SH-SY5Y (cell line): ENCODE data around the gene ZNF670.

ENCODE experiments used
- GATA2 ChIP-seq: IDR thresholded peaks from 2 replicates; pipeline ENCODE4 v1.6.1; 2011; ENCODE audit warnings: mild to moderate bottlenecking, low read depth, low read length
- GATA3 ChIP-seq: IDR thresholded peaks from 2 replicates; pipeline ENCODE4 v1.6.1; 2011; ENCODE audit warnings: low read depth, mild to moderate bottlenecking, low read length, moderate library complexity

The ZNF670 gene

GRCh38 chr1:247084771-247085170 lies 6.2 kb upstream of the ZNF670 start:
- TF ChIP-seq GATA3 (no peak), GATA2 (no peak)

GRCh38 chr1:247079141-247079874 lies 697 bp upstream of the ZNF670 start:
- no peak for TF ChIP-seq GATA3
- TF ChIP-seq GATA2: no peak

DNA sequence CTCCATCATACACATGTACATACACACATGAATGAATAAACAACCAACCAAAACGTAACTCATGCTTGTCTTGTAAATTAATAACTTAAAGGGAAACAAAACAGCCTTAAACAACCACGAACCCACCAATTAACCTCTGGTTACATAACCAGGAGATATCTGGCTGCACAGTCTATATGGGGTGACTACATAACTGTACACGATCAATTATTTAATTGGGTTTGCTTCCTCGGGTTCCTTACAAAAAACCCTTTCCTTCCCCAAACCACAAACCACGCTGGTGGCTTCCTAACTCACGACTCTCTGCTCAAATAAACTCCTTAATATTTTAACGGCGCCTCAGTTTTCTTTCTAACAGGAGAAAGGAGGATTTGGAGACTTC lies 744 bp downstream of the ZNF670 start:
- TF ChIP-seq GATA3: no peak
- TF ChIP-seq GATA2: no peak

GRCh38 chr1:247077213-247077612 lies 1.4 kb downstream of the ZNF670 start:
- no peak for TF ChIP-seq GATA2
- no peak for TF ChIP-seq GATA3

GRCh38 chr1:247070645-247071044 lies 8.0 kb downstream of the ZNF670 start:
- TF ChIP-seq GATA3: no peak
- TF ChIP-seq GATA2: no peak

GRCh38 chr1:247064304-247064703 lies 14.3 kb downstream of the ZNF670 start:
- TF ChIP-seq GATA2 (no peak), GATA3 (no peak)

- TF ChIP-seq GATA3: no peak
- no peak for TF ChIP-seq GATA2
These were observed 17.8 kb downstream of the ZNF670 start for GRCh38 chr1:247060771-247061170.

DNA sequence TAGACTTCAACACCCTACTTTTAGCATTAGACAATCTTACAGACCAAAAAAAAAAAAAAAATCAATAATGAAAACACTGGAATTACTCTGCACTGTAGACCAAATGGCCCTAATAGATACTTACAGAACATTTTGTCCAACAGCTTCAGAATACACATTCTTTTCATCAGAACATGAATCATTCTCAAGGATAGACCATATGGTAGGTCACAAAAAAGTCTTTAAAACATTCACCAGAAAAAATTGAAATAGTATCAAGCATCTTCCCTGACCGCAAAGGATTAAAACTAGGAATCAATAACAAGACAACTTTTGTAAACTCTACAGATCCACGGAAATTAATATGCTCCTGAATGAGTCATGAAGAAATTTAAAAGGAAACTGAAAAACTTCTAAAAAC lies 22.5 kb downstream of the ZNF670 start:
- no peak for TF ChIP-seq GATA2
- no peak for TF ChIP-seq GATA3

GRCh38 chr1:247054992-247055415 lies 23.6 kb downstream of the ZNF670 start:
- TF ChIP-seq GATA2 (no peak), GATA3 (no peak)

GRCh38 chr1:247047702-247048101 lies 30.9 kb downstream of the ZNF670 start:
- no peak for TF ChIP-seq GATA2
- TF ChIP-seq GATA3: no peak

DNA sequence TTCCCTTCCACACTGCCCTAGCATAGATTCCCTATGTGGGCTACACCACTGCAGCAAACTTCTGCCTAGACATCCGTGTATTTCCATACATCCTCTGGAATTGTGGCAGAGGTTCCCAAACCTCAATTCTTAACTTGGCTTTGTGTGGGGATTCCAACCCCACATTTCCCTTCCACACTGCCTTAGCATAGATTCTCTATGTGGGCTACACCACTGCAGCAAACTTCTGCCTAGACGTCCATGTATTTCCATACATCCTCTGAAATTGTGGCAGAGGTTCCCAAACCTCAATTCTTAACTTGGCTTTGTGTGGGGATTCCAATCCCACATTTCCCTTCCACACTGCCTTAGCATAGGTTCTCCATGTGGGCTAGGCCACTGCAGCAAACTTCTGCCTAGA lies 31.4 kb downstream of the ZNF670 start:
- TF ChIP-seq GATA2: no peak
- TF ChIP-seq GATA3: no peak

- TF ChIP-seq GATA3: no peak
- TF ChIP-seq GATA2: no peak
These were observed 35.2 kb downstream of the ZNF670 start for GRCh38 chr1:247043406-247043805.

- TF ChIP-seq GATA3: no peak
- no peak for TF ChIP-seq GATA2
These were observed 40.9 kb downstream of the ZNF670 start for GRCh38 chr1:247037511-247038320.
